Mesenteric fat pad (tissue), 1 donor: ENCODE results near the gene C1GALT1. TPM values are rescaled to one million over a fixed set of nuclear protein-coding genes. Genes with fewer than 3 reads are reported as not detected.
"Not testable (repeated sequence)": the region's sequence is repeated elsewhere in the genome, so short reads cannot be mapped to it uniquely, and the experiment has no call there.

Experiments
- DNase-seq: peaks from one replicate; pipeline ENCODE4 v3.0.0-alpha.2; 2020; ENCODE audit warnings: low spot score
- total RNA-seq: library from RNA; stranded (reverse); fragmentation: NEBNext Ultra II Directional; extraction: Animal tissue kit (Norgen Biotek cat#: 25700); gene quantifications from one replicate; pipeline ENCODE4 v1.2.1, GENCODE V29; 2021
- donor health status: DM: yes; HTN: yes; CAD: no.

C1GALT1 gene
- total RNA-seq, 1 donor from 2014 or later = 23.8 TPM

- DNase-seq = not testable (repeated sequence)
These were observed 17.2 kb downstream of the C1GALT1 start for GRCh38 chr7:7199592-7199991.

GRCh38 chr7:7200255-7200654 lies 17.9 kb downstream of the C1GALT1 start:
- DNase-seq = not testable (repeated sequence)

GRCh38 chr7:7201578-7202374 lies 19.4 kb downstream of the C1GALT1 start:
- no peak for DNase-seq

GRCh38 chr7:7202375-7202720 lies 20.0 kb downstream of the C1GALT1 start:
- no peak for DNase-seq

- DNase-seq = no peak
These were observed 21.6 kb downstream of the C1GALT1 start for GRCh38 chr7:7203813-7204575.

- DNase-seq = no peak
These were observed 25.5 kb downstream of the C1GALT1 start for GRCh38 chr7:7207876-7208275.

- no peak for DNase-seq
These were observed 26.2 kb downstream of the C1GALT1 start for GRCh38 chr7:7208520-7208919.

GRCh38 chr7:7209412-7210050 lies 27.2 kb downstream of the C1GALT1 start:
- no peak for DNase-seq

- no peak for DNase-seq
These were observed 28.3 kb downstream of the C1GALT1 start for GRCh38 chr7:7210475-7211237.

- no peak for DNase-seq
These were observed 30.3 kb downstream of the C1GALT1 start for GRCh38 chr7:7212612-7213011.

GRCh38 chr7:7214398-7215347 lies 32.3 kb downstream of the C1GALT1 start:
- no peak for DNase-seq

- DNase-seq = no peak
These were observed 33.9 kb downstream of the C1GALT1 start for GRCh38 chr7:7216279-7216678.

- DNase-seq = no peak
These were observed 36.9 kb downstream of the C1GALT1 start for GRCh38 chr7:7219216-7219615.

- DNase-seq = no peak
These were observed 38.5 kb downstream of the C1GALT1 start for GRCh38 chr7:7220821-7221220.

- no peak for DNase-seq
These were observed 39.3 kb downstream of the C1GALT1 start for GRCh38 chr7:7221599-7222038.

- no peak for DNase-seq
These were observed 40.9 kb downstream of the C1GALT1 start for GRCh38 chr7:7223250-7223649.

GRCh38 chr7:7226407-7226806 lies 44.1 kb downstream of the C1GALT1 start:
- DNase-seq = no peak

- no peak for DNase-seq
These were observed 46.1 kb downstream of the C1GALT1 start for GRCh38 chr7:7228472-7228871.

- no peak for DNase-seq
These were observed 46.6 kb downstream of the C1GALT1 start for GRCh38 chr7:7228967-7229366.

- DNase-seq = no peak
These were observed 48.7 kb downstream of the C1GALT1 start for GRCh38 chr7:7231000-7231399.
